ENCODE data around the gene OPN3.

Gene OPN3

GRCh38 chr1:241637604-241638003, 2.6 kb downstream of the OPN3 start:
- TF ChIP-seq POU6F1 (CRISPR knock-in tag; IDR thresholded peaks at IDR 0.05; ENCODE audit: borderline replicate concordance, low read depth) (no peak), ZNF70 (CRISPR knock-in tag; IDR thresholded peaks at IDR 0.05) (no peak), RARB (CRISPR knock-in tag; IDR thresholded peaks at IDR 0.05) (no peak), ESRRG (CRISPR knock-in tag; IDR thresholded peaks at IDR 0.05) (no peak), CSRNP3 (CRISPR knock-in tag; IDR thresholded peaks at IDR 0.05) (no peak), PATZ1 (CRISPR knock-in tag; IDR thresholded peaks at IDR 0.05; ENCODE audit: borderline replicate concordance) (no peak), ZC3H10 (CRISPR knock-in tag; IDR thresholded peaks at IDR 0.05) (no peak), TCF4 (CRISPR knock-in tag; IDR thresholded peaks at IDR 0.05; ENCODE audit: borderline replicate concordance) (no peak), OSR1 (CRISPR knock-in tag; IDR thresholded peaks at IDR 0.05) (no peak), BACH2 (CRISPR knock-in tag; IDR thresholded peaks at IDR 0.05; ENCODE audit: borderline replicate concordance) (no peak)
- TF ChIP-seq, protein P1, sequence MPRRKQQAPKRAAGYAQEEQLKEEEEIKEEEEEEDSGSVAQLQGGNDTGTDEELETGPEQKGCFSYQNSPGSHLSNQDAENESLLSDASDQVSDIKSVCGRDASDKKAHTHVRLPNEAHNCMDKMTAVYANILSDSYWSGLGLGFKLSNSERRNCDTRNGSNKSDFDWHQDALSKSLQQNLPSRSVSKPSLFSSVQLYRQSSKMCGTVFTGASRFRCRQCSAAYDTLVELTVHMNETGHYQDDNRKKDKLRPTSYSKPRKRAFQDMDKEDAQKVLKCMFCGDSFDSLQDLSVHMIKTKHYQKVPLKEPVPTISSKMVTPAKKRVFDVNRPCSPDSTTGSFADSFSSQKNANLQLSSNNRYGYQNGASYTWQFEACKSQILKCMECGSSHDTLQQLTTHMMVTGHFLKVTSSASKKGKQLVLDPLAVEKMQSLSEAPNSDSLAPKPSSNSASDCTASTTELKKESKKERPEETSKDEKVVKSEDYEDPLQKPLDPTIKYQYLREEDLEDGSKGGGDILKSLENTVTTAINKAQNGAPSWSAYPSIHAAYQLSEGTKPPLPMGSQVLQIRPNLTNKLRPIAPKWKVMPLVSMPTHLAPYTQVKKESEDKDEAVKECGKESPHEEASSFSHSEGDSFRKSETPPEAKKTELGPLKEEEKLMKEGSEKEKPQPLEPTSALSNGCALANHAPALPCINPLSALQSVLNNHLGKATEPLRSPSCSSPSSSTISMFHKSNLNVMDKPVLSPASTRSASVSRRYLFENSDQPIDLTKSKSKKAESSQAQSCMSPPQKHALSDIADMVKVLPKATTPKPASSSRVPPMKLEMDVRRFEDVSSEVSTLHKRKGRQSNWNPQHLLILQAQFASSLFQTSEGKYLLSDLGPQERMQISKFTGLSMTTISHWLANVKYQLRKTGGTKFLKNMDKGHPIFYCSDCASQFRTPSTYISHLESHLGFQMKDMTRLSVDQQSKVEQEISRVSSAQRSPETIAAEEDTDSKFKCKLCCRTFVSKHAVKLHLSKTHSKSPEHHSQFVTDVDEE (CRISPR knock-in tag; IDR thresholded peaks at IDR 0.05), result no peak
- TF ChIP-seq, protein P2, sequence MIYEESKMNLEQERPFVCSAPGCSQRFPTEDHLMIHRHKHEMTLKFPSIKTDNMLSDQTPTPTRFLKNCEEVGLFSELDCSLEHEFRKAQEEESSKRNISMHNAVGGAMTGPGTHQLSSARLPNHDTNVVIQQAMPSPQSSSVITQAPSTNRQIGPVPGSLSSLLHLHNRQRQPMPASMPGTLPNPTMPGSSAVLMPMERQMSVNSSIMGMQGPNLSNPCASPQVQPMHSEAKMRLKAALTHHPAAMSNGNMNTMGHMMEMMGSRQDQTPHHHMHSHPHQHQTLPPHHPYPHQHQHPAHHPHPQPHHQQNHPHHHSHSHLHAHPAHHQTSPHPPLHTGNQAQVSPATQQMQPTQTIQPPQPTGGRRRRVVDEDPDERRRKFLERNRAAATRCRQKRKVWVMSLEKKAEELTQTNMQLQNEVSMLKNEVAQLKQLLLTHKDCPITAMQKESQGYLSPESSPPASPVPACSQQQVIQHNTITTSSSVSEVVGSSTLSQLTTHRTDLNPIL (CRISPR knock-in tag; IDR thresholded peaks at IDR 0.05; ENCODE audit: low read depth), result no peak
- ATAC-seq, result no peak

GRCh38 chr1:241637046-241637590, 3.1 kb downstream of the OPN3 start:
- no peak; the same call in 2 of the 3 replicates for ATAC-seq
- TF ChIP-seq TCF4 (CRISPR knock-in tag; IDR thresholded peaks at IDR 0.05; ENCODE audit: borderline replicate concordance) (no peak), RARB (CRISPR knock-in tag; IDR thresholded peaks at IDR 0.05) (no peak), PPARA (CRISPR knock-in tag; IDR thresholded peaks at IDR 0.05; ENCODE audit: borderline replicate concordance) (no peak), ZNF8 (CRISPR knock-in tag; IDR thresholded peaks at IDR 0.05) (no peak), ZNF70 (CRISPR knock-in tag; IDR thresholded peaks at IDR 0.05) (no peak), ISL1 (CRISPR knock-in tag; IDR thresholded peaks at IDR 0.05) (no peak), CSRNP3 (CRISPR knock-in tag; IDR thresholded peaks at IDR 0.05) (no peak), TOX (CRISPR knock-in tag; IDR thresholded peaks at IDR 0.05; ENCODE audit: borderline replicate concordance) (no peak), ZNF565 (CRISPR knock-in tag; conservative IDR thresholded peaks at IDR 0.05; ENCODE audit: low read depth) (no peak), BACH2 (CRISPR knock-in tag; IDR thresholded peaks at IDR 0.05; ENCODE audit: borderline replicate concordance) (no peak), ZFP3 (CRISPR knock-in tag; IDR thresholded peaks at IDR 0.05) (no peak), GLIS3 (CRISPR knock-in tag; IDR thresholded peaks at IDR 0.05) (no peak), SNAI2 (CRISPR knock-in tag; IDR thresholded peaks at IDR 0.05) (no peak), POU6F1 (CRISPR knock-in tag; IDR thresholded peaks at IDR 0.05; ENCODE audit: borderline replicate concordance, low read depth) (no peak), ARNTL (CRISPR knock-in tag; IDR thresholded peaks at IDR 0.05; ENCODE audit: borderline replicate concordance, low read depth) (no peak)
- TF ChIP-seq, protein P2 (CRISPR knock-in tag; IDR thresholded peaks at IDR 0.05; ENCODE audit: low read depth), result no peak
- TF ChIP-seq, protein P1 (CRISPR knock-in tag; IDR thresholded peaks at IDR 0.05), result no peak
